GM18517 (cell line): ENCODE data around the gene GAA.
A peak's percentile ranks its signal among the peaks of the same experiment; 100 is the strongest.

Experiments
- ATAC-seq: cut with Tn5 transposase; IDR thresholded peaks from one replicate; pipeline ENCODE4 v1.9.1; 2021; ENCODE audit warnings: mild to moderate bottlenecking, moderate library complexity; ENCODE audit not compliant: unreplicated experiment

The GAA gene

DNA sequence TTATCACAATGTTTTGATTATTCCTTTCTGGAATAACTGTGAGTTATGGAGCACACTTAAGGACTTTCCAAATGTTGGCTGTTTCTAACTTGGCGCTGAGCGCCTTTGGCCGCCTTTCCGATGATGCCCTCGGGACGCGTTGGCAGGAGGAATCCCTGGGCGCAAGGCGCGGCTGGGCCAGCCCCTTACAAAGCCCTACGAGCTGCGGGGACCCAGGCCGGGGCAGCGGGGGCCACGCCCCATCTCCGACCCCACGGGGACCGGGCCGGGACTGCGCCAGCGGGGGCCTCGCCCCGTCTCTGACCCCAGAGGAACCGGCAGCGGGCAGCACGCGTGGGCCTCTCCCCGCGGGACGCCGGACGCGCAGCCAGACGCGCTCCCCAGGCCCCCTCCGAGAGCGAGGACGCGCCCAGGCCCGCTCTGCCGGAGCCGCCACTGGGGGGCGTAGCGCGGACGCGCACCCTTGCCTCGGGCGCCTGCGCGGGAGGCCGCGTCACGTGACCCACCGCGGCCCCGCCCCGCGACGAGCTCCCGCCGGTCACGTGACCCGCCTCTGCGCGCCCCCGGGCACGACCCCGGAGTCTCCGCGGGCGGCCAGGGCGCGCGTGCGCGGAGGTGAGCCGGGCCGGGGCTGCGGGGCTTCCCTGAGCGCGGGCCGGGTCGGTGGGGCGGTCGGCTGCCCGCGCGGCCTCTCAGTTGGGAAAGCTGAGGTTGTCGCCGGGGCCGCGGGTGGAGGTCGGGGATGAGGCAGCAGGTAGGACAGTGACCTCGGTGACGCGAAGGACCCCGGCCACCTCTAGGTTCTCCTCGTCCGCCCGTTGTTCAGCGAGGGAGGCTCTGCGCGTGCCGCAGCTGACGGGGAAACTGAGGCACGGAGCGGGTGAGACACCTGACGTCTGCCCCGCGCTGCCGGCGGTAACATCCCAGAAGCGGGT, at the start of gene GAA:
GAA (plus strand) TSS at position 571 of the 935 bp plus-strand sequence. CDS start 3,006 bp downstream, outside the sequence.
- ATAC-seq = peak; percentile 64

DNA sequence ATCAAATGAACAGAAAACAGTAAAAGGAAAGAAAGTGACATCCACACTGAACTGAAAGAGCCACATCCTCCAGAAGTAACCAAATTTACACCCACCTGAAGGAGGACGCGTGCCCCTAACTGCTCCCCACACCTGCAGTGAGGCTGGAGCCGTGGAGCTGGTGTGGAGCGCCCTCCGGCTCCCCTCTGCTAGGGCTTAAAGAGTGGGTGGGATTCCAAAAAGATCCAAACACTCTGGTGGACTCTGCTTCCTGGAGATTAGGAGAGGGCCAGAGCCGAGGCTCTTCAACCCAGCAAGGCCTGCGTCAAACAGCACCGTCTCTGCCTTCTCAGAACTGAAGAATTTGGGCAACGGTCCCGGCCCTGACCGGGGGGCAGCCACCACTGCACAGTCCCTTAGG, 49.7 kb upstream of the GAA start:
- ATAC-seq = no peak

DNA sequence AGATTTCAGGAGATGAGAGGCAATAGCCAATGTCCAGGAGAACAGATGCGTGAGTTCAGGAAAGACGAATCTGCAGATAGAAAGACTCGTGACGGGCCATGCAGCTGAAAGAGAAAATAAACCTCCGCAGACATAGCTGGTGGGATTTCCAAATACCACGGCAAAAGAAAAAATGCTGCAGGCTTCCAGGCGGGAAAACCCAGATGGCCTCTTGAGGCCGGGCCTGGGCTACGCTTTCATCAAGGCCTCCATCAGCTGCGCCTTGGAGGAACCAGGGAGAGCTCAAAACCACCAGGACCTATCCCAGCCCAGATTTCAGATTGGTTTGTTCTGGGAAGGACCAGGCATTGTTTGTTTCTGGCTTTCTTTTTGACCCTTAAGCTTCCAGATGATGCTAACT, 48.3 kb upstream of the GAA start:
- ATAC-seq = no peak

DNA sequence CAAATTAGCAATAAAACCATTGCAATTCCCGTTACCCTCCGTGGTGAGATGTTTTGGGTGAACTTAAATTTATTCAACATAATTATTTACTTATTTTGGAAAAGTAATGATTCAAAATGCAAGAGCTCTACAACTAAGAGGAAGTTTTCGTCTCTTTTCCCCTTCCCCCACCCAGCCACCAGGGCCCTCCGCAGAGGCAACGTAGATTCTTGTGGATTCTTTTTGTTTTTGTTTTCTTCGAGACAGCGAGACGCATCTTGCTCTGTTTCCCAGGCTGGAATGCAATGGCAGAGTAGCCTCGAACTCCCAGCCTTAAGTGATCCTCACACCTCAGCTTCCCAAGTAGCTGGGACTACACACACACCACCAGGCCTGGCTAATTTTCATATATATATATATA, 45.8 kb upstream of the GAA start:
- ATAC-seq = no peak

DNA sequence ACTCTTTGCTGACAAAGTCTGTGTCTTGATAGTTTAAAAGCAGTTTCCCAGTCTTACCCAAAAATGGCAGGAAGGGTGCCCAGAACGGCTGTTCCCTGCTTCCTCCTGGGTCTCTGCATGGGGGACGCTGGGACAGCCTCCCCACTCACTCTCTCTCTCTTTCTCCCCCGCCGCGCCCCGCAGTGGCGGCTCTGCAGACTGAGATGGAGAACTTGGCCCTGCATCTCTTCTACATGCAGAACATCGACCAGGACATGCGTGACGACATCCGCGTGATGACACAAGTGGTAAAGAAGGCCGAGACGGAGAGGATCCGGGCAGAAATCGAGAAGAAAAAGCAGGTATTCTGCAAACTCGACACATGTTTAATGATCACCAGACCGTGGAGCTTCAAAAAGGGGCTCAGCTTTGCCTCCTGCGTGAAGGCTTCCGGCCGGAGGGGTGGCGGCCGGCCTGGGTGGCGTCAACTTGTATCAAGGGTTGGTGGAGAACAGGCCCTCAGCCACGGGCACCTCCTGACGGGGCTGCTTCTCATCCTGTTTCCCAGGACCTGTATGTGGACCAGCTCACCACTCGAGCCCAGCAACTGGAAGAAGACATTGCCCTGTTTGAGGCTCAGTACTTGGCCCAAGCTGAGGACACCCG, 42.9 kb upstream of the GAA start:
- ATAC-seq = no peak

DNA sequence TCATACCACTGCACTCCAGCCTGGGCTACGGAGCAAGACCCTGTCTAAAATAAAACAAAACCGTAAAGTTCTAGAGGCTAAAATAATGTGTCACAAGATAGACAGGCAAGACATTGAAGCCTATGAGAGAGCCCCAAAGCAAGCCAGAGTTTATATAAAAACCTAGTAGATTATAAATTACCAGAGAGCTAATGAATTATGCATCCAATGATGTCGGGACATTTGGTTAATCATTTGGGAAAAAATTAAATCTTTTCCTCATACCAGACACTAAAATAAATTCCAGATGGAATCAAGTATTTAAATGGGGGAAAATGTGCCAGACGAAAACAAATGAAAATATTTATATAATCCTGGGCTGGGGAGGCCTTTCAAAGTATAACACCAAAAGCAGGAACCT, 40.7 kb upstream of the GAA start:
- no peak for ATAC-seq

DNA sequence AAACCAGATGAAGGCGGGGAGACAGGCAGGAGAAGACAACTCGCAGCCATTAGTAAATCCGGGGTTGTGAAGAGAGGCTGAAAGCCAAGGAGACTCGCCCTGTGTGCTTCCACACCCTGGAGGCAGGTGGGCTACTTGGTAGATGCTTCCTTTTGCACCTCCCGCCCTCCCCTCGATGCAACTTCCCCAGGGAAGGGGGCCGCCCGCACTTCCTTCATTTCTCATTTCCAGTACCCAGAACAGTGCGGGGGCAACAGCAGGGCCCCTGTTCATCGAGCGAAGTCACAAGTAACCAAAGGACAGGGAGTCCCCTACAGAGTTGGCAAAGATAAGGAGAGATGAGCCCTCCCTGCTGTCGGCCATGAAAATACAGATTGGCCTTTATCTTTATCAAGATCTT, 40.0 kb upstream of the GAA start:
- no peak for ATAC-seq

DNA sequence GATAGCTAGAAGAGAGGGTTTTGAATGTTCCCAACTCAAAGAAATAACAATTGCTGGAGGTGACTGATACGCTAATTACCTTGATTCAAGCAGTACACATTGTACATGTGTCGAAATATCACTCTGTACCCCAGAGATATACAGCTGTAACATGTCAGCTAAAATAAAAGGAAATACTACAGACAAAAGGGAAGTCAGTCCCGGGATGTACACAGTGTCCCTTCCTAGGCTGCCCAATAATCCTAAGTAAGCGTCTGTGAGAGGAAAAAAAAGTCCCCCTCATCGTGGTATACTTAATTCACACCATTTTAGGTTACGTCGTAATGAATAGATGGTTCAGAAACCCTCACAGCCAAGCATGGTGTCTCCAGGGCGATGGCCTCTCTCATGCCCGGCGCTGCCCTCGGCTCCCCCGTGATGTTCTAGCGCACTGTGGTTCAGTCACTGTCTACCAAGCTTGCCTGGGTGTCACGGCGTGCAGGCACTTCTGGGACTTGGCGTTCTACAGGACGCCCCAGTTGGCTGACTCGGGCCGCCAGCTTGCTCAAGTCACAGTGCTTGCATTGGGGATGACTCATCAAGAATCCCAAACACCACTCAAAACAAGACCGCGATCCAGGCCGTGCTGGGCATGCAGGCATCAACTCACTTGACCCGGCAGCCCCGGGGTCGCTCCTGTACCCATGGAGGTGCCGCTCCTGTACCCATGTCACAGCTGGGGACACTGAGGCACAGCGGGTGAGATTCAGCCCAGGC, 37.4 kb upstream of the GAA start:
- no peak for ATAC-seq

DNA sequence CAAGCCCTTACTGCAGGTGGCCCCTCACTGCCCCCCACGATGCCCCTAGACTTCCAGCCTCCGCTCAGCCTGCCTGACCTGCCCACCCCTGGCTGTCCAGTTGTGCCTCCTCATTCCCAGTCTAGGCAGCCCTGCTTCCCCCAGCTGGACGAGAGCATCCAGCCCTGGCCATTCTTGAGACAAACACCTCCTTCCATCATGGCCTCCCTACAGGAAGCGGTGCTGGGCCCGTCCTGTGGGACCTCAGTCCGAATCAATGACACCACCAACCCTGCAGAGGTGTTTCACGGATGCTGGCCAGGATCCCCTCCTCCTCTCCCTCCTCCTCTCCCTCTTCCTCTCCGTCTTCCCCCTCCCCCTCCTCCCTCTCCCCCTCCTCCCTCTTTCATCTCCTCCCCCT, 36.7 kb upstream of the GAA start:
- ATAC-seq = no peak

DNA sequence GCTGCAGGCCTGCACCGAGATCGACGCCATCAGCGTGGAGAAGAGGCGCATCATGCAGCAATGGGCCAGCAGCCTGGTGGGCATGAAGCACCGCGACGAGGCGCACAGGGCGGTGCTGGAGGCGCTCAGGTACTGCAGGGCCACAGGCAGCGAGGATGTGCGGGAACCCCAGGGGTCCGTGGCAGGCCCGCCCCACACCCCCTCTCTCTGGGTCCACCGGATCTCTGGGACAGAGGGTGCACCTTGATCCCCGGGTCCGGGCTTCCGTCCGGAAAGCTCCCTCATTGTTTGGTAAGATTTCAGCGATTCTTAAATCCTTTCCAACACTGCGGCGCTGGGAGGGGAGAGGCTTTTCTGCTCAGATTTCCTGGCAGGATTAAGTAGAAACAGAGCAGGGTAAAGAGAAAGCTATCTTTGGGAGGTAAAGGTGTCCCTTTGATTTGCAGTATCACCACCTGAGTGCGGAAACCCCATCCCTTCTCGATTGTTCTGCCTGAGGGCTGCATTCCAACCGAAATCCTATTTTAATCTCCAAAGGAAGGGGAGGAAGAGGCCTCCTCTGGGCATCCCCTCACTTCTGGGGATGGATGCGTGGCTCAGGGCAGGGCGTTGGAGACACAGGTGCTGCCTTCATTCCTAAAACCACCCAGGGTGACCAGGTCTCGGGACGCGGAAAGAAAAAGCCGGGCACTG, 35.8 kb upstream of the GAA start:
- ATAC-seq = no peak

DNA sequence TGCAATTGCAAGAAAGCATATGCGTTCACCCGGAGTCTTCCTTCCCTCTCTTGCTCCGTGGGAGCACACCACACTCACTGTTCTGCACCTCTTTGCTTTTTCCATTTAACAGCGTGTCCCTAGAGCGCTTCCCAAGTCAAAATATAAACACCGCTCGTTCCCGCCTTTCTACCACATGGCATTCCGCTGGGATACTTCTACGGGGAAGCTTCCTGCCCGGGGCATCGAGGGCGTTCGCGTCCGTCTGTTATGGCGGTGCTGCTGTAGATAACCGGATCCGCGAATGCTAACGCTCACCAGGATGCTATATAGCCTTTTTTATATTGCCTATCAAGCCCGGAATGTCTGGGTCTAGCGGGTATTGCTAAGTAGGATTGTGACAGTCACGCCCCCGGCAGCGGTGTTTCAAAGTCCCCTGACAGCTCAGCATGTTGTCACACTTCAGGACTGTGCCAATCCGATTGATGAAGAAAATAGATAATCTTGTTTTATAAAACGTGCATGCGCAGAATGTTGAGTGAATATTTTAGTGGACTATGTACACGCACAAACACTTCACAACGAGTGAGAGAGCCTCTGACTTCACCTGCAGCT, 33.9 kb upstream of the GAA start:
- ATAC-seq = no peak

DNA sequence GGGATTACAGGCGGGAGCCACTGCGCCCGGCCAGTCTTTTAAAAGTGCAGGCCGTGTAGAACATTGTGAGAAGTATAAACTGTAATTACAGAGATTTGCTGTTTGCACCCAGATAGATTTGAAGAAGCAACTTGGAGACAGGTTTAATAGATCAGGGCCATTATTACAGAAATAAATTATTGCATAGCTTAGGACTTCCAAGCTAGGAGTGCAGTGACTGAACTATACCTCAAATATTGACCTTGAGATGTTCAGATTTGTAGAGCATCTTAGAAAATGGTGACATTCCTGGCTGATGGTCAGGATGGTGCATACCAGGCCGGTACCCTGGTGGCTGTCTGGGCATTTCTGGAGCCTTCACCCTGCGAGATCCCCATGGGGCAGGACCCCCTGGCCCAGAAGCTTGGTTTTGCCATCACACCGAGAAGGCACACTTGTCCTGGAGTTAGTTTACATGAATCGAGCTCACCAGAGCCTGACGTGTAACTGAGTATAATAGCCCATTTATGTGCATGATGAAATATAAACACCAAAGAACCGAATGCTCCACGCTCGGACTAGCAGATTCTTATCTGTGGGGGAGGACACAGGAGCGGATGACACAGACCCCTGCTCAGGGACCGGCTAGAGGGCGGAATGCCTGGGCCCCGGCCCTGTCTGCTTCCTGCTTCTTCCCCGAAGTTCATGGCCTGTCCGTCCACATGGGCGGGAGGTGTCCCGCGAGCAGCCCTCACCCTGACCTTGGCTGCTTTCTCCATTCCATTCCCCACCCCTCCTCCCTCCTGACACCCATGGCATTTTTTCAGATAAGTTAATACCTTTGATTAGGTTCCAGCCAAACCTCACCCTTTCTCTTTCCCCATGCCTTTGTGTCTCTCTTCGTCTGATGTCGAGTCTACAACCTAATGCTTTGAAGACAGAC, 32.8 kb upstream of the GAA start:
- ATAC-seq = no peak

DNA sequence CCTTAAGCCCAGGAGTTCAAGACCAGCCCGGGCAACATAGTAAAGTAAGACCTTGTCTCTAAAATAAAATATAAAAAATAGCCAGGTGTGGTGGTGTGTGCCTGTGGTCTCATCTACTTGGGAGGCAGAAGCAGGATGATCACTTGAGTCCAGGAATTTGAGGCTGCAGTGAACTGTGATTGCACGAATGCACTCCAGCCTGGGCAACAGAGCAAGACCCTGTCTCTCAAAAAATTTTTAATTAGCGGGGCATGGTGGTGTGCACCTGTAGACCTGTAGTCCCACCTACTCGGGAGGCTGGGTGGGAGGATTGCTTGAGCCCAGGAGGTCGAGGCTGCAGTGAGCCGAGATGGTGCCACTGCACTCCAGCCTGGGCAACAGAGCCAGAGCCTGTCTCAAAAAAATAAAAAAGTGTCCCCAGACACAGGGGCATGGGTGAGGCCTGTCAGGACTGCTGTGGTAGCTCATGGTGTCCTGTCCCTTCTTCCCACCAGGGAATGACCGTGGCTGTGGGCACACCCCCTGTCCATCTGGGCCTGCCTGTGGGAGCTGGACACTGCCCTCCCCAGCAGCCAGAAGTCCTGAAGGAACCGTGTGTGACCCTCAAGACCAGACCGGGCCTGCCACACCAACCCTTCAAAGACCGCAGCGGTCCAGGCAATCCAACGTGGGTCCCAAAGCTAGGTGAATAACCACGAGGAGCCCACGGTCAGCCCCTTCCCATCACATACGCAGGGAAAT, 30.8 kb upstream of the GAA start:
- ATAC-seq = no peak

DNA sequence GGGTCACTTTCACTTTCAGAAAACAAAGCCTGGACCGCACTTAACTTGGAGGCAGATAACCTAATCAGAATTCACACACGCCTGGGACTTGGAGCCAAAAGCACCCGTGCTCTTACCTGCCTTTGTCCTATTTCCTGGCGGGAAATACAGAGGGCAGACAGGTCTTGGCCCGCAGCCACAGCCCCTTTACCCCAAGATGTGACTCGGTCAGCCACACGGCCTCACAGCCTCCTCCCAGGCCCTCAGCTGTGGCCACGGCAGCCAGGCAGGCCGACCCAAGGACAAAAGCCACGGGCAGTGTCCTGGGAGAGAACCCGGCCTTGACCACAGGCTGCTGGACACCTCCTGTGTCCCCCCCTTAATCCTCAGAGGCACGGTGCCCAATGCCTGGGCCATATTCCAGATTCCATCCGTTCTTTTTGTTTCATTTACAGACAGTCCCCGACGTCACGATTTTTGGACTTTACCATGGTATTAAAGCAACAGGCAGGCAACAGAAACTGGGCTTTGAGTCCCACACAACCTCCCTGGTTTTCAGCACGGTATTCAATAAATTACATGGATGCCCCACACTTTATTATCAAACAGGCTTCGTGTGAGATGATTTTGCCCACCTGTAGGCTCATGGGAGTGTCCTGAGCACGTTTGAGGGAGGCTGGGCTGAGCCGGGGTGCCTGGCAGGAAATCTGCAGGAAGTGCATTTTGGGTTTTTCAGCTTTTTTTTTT, 30.1 kb upstream of the GAA start:
- ATAC-seq = no peak

DNA sequence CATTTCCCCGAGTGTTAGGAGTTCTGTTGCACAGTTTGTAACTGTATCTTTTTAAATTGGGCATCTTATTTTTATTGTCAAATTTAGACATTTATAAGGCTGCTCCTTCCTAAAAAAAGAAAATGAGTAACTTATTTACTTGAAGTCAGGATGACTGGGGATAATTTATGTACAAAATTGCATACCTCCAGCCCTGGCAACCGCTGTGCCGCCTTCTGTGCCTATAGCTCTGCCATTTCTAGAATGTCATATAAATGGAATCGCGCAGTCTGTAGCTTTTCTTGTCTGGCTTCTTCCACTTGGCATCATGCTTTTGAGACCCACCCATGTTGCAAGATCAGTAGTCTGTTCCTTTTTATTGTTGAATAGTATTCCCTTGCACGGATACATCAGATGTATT, 29.0 kb upstream of the GAA start:
- ATAC-seq = no peak

DNA sequence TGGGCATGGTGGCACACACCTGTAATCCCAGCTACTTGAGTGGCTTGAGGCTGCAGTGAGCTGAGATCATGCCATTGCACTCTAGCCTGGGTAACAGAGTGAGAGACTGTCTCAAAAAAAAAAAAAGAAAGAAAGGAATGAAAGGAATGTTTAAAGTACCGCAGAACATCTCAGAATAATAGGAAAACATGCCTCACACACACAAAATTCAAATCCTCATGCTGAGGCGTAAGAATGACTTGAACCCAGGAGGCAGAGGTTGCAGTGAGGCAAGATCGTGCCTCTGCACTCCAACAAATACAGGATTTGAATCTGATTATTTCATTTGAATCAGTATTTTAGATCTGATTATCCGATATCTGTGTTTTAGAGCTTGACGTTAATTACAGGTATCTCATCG, 21.3 kb upstream of the GAA start:
- ATAC-seq = no peak

DNA sequence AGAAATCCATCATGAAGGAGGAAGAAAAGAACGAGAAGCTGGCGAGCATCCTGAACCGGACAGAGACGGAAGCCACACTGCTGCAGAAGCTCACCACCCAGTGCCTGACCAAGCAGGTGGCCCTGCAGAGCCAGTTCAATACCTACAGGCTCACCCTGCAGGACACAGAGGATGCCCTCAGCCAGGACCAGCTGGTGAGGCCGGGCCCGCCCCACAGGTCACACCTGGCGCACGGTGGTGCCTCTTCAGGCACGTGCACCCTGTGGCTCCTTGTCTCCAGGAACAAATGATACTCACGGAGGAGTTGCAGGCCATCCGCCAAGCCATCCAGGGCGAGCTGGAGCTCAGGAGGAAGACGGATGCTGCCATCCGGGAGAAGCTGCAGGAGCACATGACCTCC, 19.8 kb upstream of the GAA start:
- no peak for ATAC-seq

DNA sequence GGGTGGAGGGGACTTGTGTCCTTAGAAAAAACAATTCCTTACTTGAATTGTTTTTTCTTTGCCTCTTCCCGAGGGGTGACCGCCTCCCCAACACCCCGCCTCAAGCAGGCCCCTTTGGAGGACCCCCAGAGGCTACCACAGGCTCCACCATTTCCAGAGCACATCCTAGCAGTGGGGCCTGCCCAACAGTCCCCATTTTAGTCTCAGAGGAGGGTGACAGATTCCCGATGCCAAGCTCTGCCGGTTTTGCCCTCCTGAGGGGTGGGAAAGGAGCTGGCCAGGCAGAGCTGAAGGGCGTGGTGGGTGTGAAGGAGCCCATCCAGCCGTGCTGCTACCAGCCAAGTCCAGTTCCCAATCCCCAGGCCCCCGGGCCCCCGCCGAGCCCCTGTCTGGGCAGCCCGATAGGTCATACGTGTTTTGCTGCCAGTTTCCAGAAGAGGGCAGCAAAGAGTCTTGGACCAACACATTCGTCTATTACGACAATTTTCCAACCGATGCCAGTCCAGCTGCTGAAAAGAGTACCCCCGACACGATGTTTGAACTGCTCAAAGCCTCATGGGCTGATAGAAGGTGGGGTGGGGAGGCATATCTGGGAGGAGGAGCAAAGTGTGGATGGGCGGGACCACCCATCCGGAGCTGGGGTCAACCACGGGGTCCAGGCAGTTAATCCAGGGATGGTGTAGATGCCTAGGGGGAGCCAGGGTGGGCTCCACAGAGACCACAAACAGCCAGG, 18.8 kb upstream of the GAA start:
- ATAC-seq = no peak
